Measurements from ENCODE around the gene PTP4A2.

DNA sequence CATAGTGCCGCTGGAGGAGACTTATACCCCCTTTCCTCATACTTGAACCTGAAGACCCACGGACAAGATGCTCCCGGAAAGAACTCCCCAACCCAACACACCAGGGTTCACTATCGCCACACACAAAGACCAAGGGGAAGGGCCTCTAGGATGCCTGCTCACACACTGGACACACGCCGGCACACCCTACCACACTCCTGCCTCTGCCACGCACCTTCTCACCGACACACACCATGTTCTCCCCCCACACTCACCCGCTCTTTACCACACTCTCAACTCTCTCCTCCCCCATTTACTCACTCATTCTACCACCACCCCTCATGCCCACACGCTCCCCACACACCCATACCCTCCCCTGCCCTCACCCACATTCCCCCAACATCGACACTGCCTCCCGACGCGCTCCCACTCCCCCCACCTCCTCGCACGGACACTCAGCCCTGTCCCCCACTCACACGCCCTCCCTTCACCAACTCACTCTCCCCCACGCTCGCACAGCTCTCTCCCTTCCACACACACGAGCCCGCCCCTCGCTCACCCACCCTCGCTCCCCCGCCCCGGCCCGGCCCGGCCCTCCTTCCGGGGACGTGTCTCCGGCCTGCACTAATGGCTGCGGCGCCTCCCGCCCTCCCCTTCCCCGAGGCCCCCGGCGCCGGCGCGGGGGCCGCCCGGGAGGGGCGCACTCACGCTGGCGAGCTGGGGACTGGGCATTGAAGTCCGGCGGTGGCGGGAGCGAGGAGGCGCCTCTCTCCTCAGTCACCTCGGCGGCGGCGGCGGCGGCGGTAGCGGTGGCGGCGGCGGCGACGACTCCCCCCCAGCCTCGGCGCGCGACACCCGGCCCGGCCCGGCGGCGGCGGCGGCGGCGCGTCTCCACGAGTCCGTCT is 626 bp downstream of the PTP4A2 start:
- TF ChIP-seq POLR2A (IDR thresholded peaks at IDR 0.05; ENCODE audit: extremely low read depth, insufficient read length) (no peak), MYC (IDR thresholded peaks at IDR 0.05; ENCODE audit: low read depth, low read length) (no peak)
- TF ChIP-seq, protein P1, sequence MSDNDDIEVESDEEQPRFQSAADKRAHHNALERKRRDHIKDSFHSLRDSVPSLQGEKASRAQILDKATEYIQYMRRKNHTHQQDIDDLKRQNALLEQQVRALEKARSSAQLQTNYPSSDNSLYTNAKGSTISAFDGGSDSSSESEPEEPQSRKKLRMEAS (IDR thresholded peaks at IDR 0.05; ENCODE audit: low read depth, low read length) = no peak; the same call in 1 of the 2 replicates
